ENCODE results near the gene BANP.
"Not testable (repeated sequence)": the region's sequence is repeated elsewhere in the genome, so short reads cannot be mapped to it uniquely, and the experiment has no call there.

BANP gene, protein sequence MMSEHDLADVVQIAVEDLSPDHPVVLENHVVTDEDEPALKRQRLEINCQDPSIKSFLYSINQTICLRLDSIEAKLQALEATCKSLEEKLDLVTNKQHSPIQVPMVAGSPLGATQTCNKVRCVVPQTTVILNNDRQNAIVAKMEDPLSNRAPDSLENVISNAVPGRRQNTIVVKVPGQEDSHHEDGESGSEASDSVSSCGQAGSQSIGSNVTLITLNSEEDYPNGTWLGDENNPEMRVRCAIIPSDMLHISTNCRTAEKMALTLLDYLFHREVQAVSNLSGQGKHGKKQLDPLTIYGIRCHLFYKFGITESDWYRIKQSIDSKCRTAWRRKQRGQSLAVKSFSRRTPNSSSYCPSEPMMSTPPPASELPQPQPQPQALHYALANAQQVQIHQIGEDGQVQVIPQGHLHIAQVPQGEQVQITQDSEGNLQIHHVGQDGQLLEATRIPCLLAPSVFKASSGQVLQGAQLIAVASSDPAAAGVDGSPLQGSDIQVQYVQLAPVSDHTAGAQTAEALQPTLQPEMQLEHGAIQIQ

DNA sequence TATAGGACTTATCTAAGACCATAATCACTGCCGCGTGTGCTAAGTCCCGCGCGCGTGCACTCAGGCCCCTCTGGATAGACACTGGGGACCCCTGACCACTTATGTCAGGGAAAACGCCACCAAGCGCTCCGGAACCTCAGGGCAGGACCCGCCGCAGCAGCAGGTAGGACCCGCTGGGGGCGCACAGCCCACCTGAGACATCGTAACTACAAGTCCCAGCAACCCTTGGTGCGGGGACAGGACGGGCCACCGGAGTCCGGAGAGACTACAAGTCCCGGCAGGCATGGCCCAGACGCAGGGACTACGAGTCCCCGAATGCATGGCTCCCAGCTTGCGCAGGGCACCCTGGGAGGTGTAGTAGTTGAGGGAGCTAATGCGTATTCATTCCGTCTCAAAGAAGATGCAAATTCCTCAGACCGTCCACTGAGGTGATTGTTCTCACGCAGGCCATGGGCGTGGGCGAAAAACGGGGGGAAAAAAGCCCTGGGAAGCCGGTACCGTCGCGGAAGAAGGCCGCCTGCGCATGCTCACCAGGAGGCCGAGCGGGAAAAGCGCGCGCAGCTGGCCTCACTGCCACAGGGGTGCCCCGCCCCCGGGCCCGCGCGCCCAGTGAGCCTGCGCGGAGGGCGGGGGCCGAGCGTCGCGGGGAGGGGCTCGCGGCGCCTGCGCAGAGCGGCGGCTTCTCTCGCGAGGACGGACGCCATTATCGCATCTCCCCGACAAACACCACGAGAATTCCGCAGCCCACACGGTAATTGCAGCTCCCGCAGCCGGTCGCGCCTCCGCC, at the start of gene BANP:
Gene BANP, plus strand, starts transcription at position 670 of the 787 bp plus-strand sequence. CDS start 23,682 bp downstream, outside the sequence.
- peak; percentile 99 for DNase-seq

GRCh38 chr16:87904963-87905362, 46.3 kb upstream of the BANP start:
- DNase-seq: not testable (repeated sequence)

GRCh38 chr16:87905521-87905920, 45.7 kb upstream of the BANP start:
- not testable (repeated sequence) for DNase-seq

DNA sequence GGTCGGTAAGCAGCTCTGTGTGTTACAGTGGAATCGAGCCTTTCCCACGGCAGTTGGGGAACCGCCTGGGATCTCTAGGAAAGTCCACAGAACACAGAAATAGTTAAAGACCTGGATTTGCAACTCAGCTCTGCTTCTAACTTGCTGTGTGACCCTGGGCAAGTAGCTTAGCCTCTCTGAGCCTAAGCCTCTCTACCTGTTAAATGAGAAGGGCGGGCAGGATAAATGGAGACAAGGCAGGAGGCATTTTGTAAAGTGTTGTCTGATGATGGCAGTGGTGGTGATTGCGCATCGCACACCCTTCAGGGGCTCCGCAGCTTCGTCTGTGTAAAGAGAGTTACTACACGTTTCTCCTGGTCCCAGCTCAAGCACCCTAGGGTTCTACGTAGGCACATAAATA, 43.1 kb upstream of the BANP start:
- DNase-seq: not testable (repeated sequence)

GRCh38 chr16:87909203-87909935, 41.9 kb upstream of the BANP start:
- peak; percentile 80 for DNase-seq

DNA sequence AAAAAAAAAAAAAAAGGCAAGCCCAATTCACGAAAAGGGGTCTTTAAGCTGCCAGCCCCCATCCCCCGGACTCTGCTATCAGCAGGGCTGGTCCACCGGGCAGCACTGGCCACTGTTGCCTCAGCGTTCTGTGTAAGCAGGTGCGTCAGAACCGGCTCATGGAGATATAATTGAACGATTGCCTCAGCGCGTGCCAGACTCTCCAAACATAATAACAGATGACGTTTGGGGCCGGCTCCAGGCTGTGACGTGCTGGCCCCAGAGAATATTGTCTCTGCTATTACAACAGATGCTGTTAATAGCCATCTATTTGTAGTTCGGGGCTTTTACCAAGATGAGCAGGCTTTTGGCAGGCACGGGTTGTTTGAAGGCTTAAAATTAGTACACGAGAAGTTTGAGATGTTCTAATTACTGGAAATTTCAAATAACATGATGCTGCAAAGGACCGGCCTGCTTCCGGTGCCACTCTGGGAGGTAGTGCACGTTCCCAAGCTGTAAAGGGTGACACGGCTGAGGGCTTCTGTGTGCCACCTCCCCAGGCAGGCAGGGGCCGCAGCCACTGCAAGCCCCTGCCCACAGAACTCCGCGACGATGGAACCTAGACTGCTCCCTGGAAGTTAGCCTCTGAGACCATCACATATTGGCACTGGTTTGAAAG, 40.0 kb upstream of the BANP start:
- DNase-seq: not testable (repeated sequence)

GRCh38 chr16:87912691-87913090, 38.5 kb upstream of the BANP start:
- DNase-seq: not testable (repeated sequence)

- DNase-seq: not testable (repeated sequence)
These were observed 37.1 kb upstream of the BANP start for GRCh38 chr16:87914021-87914725.

- DNase-seq: no peak
These were observed 36.4 kb upstream of the BANP start for GRCh38 chr16:87914812-87915211.

- DNase-seq: no peak
These were observed 33.7 kb upstream of the BANP start for GRCh38 chr16:87917503-87917902.

- no peak for DNase-seq
These were observed 32.9 kb upstream of the BANP start for GRCh38 chr16:87918338-87918737.

DNA sequence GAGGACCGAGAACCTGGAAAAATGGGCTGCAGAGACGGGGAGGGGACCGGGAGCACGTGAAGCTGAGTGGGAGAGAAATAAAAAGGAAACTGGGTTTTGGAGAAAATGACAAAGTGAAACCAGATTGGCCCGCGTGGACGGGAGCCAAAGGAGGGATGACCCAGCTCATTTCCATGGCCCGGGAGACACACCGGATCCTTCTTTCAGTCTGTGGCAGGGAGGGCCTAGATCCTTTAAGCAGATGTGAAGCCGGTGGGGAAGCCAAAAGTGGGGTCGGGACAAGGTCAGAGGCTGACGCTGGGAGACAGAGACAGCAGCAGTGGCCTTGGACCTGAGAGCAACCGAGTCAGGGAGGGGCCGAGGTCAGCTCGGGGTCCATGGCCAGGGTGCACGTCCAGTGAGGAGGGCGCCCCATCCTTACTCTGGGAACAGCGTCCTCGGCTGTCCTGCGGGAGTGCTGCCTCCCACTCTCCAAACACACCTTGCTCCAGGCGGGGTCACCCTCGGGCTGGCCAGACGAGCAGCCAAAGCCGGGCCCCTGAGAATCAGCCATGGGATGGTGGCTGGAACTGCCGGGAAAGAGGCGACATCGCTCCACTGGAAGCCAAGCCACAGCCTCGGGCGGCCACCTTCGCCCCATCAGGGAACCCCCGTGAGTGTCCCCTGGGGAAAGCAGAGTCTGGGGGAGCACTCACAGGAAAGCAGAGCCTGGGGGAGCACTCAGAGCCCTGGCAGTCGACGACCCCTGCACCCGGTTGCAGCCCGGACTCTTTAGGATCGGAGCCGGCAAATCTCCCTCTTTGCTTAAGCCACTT, 32.2 kb upstream of the BANP start:
- DNase-seq: peak; percentile 81

GRCh38 chr16:87919681-87919994, 31.6 kb upstream of the BANP start:
- no peak for DNase-seq

- DNase-seq: no peak
These were observed 29.9 kb upstream of the BANP start for GRCh38 chr16:87921236-87921773.

DNA sequence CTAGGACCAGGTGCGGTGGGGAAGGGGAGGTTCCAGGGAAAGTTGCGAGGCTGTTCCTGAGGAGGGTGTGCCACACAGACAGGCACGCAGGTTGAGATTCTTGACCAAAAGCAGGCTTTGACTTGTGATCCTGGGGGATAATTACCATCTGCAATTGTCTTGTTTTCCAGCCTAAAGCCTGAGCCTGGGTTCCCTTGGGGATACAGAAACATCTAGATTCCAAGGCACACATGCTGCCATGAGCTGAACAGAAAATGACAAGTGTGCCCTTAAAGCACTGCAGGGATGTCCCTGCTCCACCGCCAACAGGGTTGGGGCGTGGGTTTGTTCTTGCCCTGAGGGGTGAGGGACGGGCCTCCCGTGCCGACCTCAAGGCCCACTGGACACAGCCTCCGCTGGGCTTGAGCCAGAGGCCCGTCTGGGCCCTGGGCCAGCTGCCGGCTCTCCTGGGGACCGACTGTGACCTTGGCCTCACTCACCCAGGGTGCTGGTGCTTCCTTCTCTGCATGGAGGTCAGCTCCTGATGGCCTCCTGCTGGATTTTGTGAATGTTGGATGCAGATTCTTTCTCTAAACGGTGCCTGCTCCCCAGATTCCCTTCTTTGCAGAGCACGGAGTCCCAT, 28.9 kb upstream of the BANP start:
- DNase-seq: no peak

DNA sequence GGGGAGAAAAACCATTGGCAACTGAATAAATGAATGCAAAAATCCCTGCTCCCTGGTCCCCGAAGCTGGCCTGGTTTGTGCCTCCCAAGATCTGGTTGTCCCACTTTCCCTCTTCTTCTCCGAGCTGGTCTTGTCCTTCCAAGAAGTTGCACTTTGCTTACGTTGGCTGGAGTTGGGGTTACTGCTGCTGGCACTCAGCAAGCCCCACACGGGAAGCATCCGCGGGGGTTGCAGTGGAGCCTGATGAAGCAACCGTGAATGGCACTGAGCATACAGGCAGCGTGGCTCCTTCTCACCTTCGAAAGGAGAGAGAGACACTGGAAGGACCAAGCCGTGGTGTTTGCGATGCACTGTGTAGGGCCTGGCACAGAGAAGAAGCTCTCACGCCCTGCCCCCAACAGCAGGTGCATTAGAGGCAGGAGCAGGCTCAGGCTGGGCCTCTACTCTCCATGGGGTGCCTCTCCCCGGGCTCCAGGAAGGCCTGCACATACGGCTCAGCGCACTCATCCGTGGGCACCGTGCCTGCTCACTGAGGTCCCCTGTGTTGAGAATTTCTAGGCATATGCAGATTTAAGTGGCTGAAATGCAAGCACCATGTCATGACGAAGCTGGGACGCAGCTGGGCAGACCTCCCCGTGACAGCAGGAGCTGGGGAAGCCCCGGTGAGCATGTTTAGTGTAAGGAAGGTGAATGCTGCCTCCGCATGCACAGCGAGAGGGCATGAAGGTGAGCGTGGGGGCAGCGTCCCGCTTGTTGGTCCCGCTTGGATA, 27.0 kb upstream of the BANP start:
- DNase-seq: no peak

- DNase-seq: no peak
These were observed 26.2 kb upstream of the BANP start for GRCh38 chr16:87924811-87925670.

Data from suppressor macrophage treated with lipopolysaccharide for 4 hours (primary cell).